ENCODE data around the gene PXN.

The PXN gene

DNA sequence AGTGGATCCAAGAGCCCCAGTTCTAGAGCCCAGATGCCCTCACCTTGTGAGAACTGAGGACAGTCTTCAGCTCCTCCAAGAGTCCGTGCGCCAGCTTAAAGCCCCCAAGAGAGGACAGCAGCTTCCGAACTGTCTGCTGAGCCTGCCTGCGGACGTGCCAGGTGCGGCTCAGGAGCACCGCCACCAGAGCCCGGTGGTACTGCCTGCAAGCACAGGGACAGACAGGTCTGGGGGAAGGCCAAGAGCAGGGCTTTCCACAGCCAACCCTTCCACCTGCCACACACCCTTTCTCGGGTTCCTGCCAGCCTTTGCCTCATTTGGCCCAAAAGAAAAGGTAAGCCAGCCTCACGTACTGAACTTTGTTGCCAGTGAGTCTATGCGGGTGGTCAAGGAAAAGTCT, 101.2 kb downstream of the PXN start:
- H3K27ac ChIP-seq = no peak overlapping the region
- TF ChIP-seq, protein P1, sequence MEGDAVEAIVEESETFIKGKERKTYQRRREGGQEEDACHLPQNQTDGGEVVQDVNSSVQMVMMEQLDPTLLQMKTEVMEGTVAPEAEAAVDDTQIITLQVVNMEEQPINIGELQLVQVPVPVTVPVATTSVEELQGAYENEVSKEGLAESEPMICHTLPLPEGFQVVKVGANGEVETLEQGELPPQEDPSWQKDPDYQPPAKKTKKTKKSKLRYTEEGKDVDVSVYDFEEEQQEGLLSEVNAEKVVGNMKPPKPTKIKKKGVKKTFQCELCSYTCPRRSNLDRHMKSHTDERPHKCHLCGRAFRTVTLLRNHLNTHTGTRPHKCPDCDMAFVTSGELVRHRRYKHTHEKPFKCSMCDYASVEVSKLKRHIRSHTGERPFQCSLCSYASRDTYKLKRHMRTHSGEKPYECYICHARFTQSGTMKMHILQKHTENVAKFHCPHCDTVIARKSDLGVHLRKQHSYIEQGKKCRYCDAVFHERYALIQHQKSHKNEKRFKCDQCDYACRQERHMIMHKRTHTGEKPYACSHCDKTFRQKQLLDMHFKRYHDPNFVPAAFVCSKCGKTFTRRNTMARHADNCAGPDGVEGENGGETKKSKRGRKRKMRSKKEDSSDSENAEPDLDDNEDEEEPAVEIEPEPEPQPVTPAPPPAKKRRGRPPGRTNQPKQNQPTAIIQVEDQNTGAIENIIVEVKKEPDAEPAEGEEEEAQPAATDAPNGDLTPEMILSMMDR (conservative IDR thresholded peaks at IDR 0.05) = no peak

DNA sequence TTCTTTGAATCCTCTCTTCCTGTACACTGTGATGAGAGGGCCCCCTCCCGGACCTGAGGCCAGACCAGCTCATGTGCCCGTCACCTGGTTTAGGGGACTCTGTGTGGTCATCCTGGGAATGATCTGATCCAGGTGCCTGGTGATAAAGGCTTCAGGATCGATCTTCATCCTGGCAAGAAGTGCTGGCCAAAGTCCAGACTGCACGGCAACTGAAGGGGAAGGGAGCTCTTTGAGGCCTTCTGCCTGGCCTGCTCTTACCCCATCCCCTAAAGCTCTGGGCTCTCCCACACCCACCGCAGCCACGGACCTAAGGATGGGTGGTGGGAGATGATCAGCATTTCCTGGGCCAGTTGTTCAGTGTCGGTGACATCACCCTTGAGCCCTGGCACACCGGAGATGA, 102.8 kb downstream of the PXN start:
- H3K27ac ChIP-seq = no peak overlapping the region
- TF ChIP-seq, protein P1 (conservative IDR thresholded peaks at IDR 0.05) = no peak

DNA sequence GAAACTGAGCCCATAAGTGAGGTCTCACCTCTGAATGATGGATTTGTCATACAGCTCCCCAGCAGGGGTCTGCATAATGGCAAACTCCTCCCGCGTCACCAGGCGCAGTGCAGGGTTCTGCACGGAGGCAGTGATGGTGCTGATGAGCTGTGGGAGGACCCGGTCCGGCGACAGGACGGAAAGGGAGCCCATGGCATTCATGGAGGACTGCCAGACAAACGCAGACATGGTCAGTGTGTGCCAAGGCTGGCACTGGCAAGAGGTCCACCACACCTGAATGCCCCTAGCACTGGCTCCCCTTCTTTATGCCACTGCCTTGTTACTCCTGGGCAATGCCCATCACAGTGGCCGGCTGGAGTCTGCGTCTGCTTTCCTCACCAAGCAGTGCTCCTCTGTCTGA, 103.7 kb downstream of the PXN start:
- no peak overlapping the region for H3K27ac ChIP-seq
- TF ChIP-seq, protein P1 (conservative IDR thresholded peaks at IDR 0.05) = no peak
